SJCRH30 (cell line): ENCODE data around the gene NEDD4L. TPM values are rescaled to one million over a fixed set of nuclear protein-coding genes. Genes with fewer than 3 reads are reported as not detected.

ENCODE experiments used
- DNase-seq, 2 experiments: peaks; one replicate each; pipeline ENCODE4 v3.0.0-alpha.2; 2015 to 2020
- H3K27ac ChIP-seq: fragments of 250-450 bp; sonication (Bioruptor Pico); 2 replicates; pipeline ENCODE4 v1.5.1; 2020; ENCODE audit warnings: mild to moderate bottlenecking, moderate library complexity
- H3K27me3 ChIP-seq: fragments of 250-450 bp; sonication (Bioruptor Pico); 2 replicates; pipeline ENCODE4 v1.5.1; 2020; ENCODE audit warnings: mild to moderate bottlenecking, moderate library complexity
- H3K36me3 ChIP-seq: fragments of 250-450 bp; sonication (Bioruptor Pico); 2 replicates; pipeline ENCODE4 v1.5.1; 2020; ENCODE audit warnings: mild to moderate bottlenecking, moderate library complexity
- H3K4me1 ChIP-seq: fragments of 250-450 bp; sonication (Bioruptor Pico); 2 replicates; pipeline ENCODE4 v1.5.1; 2020; ENCODE audit warnings: mild to moderate bottlenecking, moderate library complexity
- H3K4me3 ChIP-seq: fragments of 250-450 bp; sonication (Bioruptor Pico); 2 replicates; pipeline ENCODE4 v1.5.1; 2020; ENCODE audit warnings: mild to moderate bottlenecking, moderate library complexity
- H3K9me3 ChIP-seq: fragments of 250-450 bp; sonication (Bioruptor Pico); replicated peaks from 2 replicates; pipeline ENCODE4 v1.5.1; 2020; ENCODE audit warnings: mild to moderate bottlenecking, moderate library complexity
- total RNA-seq: library from RNA; depleted of rRNA; stranded (reverse); fragments of >200 nt; shearing (Covaris generic); gene quantifications from 2 replicates; pipeline ENCODE4 v1.2.3, GENCODE V29; 2014

The NEDD4L gene
- total RNA-seq, 1 experiment from 2014 or later, result 29.3 TPM

- H3K4me1 ChIP-seq, result peaks cover 5% of the 10 kb centered on the region; the same call in 1 of the 2 replicates
- no peak for DNase-seq
- H3K9me3 ChIP-seq, result no peaks in the 10 kb centered on the region
- H3K36me3 ChIP-seq, result no peaks in the 10 kb centered on the region
- no peak overlapping the region for H3K27ac ChIP-seq
- H3K27me3 ChIP-seq, result no peaks in the 10 kb centered on the region
- H3K4me3 ChIP-seq, result no peak overlapping the region
Observed at GRCh38 chr18:58055890-58056558, 12.0 kb downstream of the NEDD4L start.

- H3K4me3 ChIP-seq, result no peak overlapping the region
- H3K4me1 ChIP-seq, result peaks cover 5% of the 10 kb centered on the region; the same call in 1 of the 2 replicates
- no peaks in the 10 kb centered on the region for H3K9me3 ChIP-seq
- H3K27ac ChIP-seq, result no peak overlapping the region
- H3K27me3 ChIP-seq, result no peaks in the 10 kb centered on the region
- no peak for DNase-seq
- H3K36me3 ChIP-seq, result no peaks in the 10 kb centered on the region
Observed at GRCh38 chr18:58056852-58057251, 12.8 kb downstream of the NEDD4L start.

GRCh38 chr18:58057291-58057965 is 13.4 kb downstream of the NEDD4L start:
- Histone ChIP-seq H3K4me1 (peaks cover 5% of the 10 kb centered on the region; the same call in 1 of the 2 replicates), H3K4me3 (no peak overlapping the region), H3K27ac (peak overlapping the region; percentile 15; the same call in 1 of the 2 replicates), H3K27me3 (no peaks in the 10 kb centered on the region), H3K9me3 (no peaks in the 10 kb centered on the region), H3K36me3 (no peaks in the 10 kb centered on the region)
- peak; percentile 41 to 60 for DNase-seq

GRCh38 chr18:58058720-58059119 is 14.7 kb downstream of the NEDD4L start:
- no peak overlapping the region for H3K4me3 ChIP-seq
- peaks cover 5% of the 10 kb centered on the region; the same call in 1 of the 2 replicates for H3K4me1 ChIP-seq
- no peak overlapping the region for H3K27ac ChIP-seq
- DNase-seq, result no peak
- H3K27me3 ChIP-seq, result no peaks in the 10 kb centered on the region
- no peaks in the 10 kb centered on the region for H3K36me3 ChIP-seq
- no peaks in the 10 kb centered on the region for H3K9me3 ChIP-seq

- Histone ChIP-seq H3K27ac (no peak overlapping the region), H3K36me3 (no peaks in the 10 kb centered on the region), H3K27me3 (no peaks in the 10 kb centered on the region), H3K4me3 (no peak overlapping the region), H3K9me3 (no peaks in the 10 kb centered on the region), H3K4me1 (peaks cover 5% of the 10 kb centered on the region; the same call in 1 of the 2 replicates)
- no peak for DNase-seq
Observed at GRCh38 chr18:58060254-58060653, 16.2 kb downstream of the NEDD4L start.

GRCh38 chr18:58061349-58061748 is 17.3 kb downstream of the NEDD4L start:
- DNase-seq, result no peak
- Histone ChIP-seq H3K4me3 (no peak overlapping the region), H3K27ac (no peak overlapping the region), H3K9me3 (no peaks in the 10 kb centered on the region), H3K36me3 (no peaks in the 10 kb centered on the region), H3K27me3 (no peaks in the 10 kb centered on the region), H3K4me1 (peaks cover 5% of the 10 kb centered on the region; the same call in 1 of the 2 replicates)

- Histone ChIP-seq H3K36me3 (no peaks in the 10 kb centered on the region), H3K4me3 (no peak overlapping the region), H3K27ac (no peak overlapping the region), H3K27me3 (no peaks in the 10 kb centered on the region), H3K9me3 (no peaks in the 10 kb centered on the region), H3K4me1 (no peaks in the 10 kb centered on the region)
- peak in 1 of 2 experiments; percentile 26 for DNase-seq
Observed at GRCh38 chr18:58064406-58064998, 20.5 kb downstream of the NEDD4L start.

GRCh38 chr18:58065956-58066355 is 21.9 kb downstream of the NEDD4L start:
- H3K27me3 ChIP-seq, result no peaks in the 10 kb centered on the region
- DNase-seq, result no peak

GRCh38 chr18:58067601-58068000 is 23.6 kb downstream of the NEDD4L start:
- Histone ChIP-seq H3K9me3 (no peaks in the 10 kb centered on the region), H3K27me3 (no peaks in the 10 kb centered on the region), H3K4me1 (no peaks in the 10 kb centered on the region), H3K36me3 (no peaks in the 10 kb centered on the region), H3K27ac (no peak overlapping the region), H3K4me3 (no peak overlapping the region)
- no peak for DNase-seq

More at GRCh38 chr18:58065956-58066355, 21.9 kb downstream of the NEDD4L start:
- no peaks in the 10 kb centered on the region for H3K36me3 ChIP-seq
- no peaks in the 10 kb centered on the region for H3K4me1 ChIP-seq
- H3K9me3 ChIP-seq, result no peaks in the 10 kb centered on the region
- H3K27ac ChIP-seq, result no peak overlapping the region
- no peak overlapping the region for H3K4me3 ChIP-seq

- Histone ChIP-seq H3K9me3 (no peaks in the 10 kb centered on the region), H3K4me3 (no peak overlapping the region)
- no peak for DNase-seq
Observed at GRCh38 chr18:58069099-58069498, 25.1 kb downstream of the NEDD4L start.

GRCh38 chr18:58069721-58070292 is 25.8 kb downstream of the NEDD4L start:
- no peak overlapping the region for H3K4me3 ChIP-seq
- no peak for DNase-seq
- H3K4me1 ChIP-seq, result no peaks in the 10 kb centered on the region
- H3K36me3 ChIP-seq, result no peaks in the 10 kb centered on the region
- no peaks in the 10 kb centered on the region for H3K27me3 ChIP-seq
- no peaks in the 10 kb centered on the region for H3K9me3 ChIP-seq
- H3K27ac ChIP-seq, result no peak overlapping the region

More at GRCh38 chr18:58069099-58069498, 25.1 kb downstream of the NEDD4L start:
- no peaks in the 10 kb centered on the region for H3K36me3 ChIP-seq
- H3K27ac ChIP-seq, result no peak overlapping the region
- no peaks in the 10 kb centered on the region for H3K4me1 ChIP-seq
- H3K27me3 ChIP-seq, result no peaks in the 10 kb centered on the region

GRCh38 chr18:58076052-58076451 is 32.0 kb downstream of the NEDD4L start:
- Histone ChIP-seq H3K27me3 (no peaks in the 10 kb centered on the region), H3K27ac (no peak overlapping the region), H3K36me3 (no peaks in the 10 kb centered on the region), H3K4me3 (no peak overlapping the region), H3K9me3 (no peaks in the 10 kb centered on the region), H3K4me1 (no peaks in the 10 kb centered on the region)
- no peak for DNase-seq

GRCh38 chr18:58077329-58077728 is 33.3 kb downstream of the NEDD4L start:
- Histone ChIP-seq H3K4me3 (no peak overlapping the region), H3K27me3 (no peaks in the 10 kb centered on the region), H3K27ac (no peak overlapping the region), H3K9me3 (no peaks in the 10 kb centered on the region), H3K36me3 (no peaks in the 10 kb centered on the region), H3K4me1 (no peaks in the 10 kb centered on the region)
- no peak for DNase-seq

GRCh38 chr18:58078889-58079573 is 35.0 kb downstream of the NEDD4L start:
- Histone ChIP-seq H3K4me1 (no peaks in the 10 kb centered on the region), H3K4me3 (no peak overlapping the region), H3K36me3 (no peaks in the 10 kb centered on the region), H3K27ac (no peak overlapping the region), H3K9me3 (no peaks in the 10 kb centered on the region), H3K27me3 (no peaks in the 10 kb centered on the region)
- no peak for DNase-seq
